ENCODE results near the gene PHLDB3. TPM values are rescaled to one million over a fixed set of nuclear protein-coding genes. Genes with fewer than 3 reads are reported as not detected.
A peak's percentile ranks its signal among the peaks of the same experiment; 100 is the strongest.
"Not testable (repeated sequence)": the region's sequence is repeated elsewhere in the genome, so short reads cannot be mapped to it uniquely, and the experiment has no call there.

Gene PHLDB3
- total RNA-seq, 2 donors from 2014 or later: 7.7 to 13.5 TPM

DNA sequence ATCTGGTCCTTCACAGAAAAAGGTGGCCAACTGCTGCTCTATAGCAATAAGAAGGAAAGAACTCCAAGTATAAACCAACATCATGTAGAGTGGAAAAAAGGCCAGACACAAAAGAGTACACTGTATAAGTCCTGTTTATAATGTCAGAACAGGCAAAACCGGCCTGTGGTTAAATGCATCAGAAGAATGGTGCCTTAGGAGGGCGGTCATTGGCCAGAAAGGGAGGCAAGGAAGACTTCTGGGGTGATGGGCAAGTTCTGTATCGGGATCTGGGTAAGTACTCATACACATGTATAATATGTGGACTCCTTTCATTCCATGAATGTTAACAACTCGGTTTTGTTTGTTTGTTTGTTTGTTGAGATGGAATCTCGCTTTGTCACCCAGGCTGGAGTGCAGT is 18.4 kb upstream of the PHLDB3 start:
- H3K4me3 Mint-ChIP-seq: no peak overlapping the region
- no peak overlapping the region for H3K9ac ChIP-seq (ENCODE audit: extremely low read depth, low read length, poor library complexity, severe bottlenecking)
- TF ChIP-seq, protein P1, sequence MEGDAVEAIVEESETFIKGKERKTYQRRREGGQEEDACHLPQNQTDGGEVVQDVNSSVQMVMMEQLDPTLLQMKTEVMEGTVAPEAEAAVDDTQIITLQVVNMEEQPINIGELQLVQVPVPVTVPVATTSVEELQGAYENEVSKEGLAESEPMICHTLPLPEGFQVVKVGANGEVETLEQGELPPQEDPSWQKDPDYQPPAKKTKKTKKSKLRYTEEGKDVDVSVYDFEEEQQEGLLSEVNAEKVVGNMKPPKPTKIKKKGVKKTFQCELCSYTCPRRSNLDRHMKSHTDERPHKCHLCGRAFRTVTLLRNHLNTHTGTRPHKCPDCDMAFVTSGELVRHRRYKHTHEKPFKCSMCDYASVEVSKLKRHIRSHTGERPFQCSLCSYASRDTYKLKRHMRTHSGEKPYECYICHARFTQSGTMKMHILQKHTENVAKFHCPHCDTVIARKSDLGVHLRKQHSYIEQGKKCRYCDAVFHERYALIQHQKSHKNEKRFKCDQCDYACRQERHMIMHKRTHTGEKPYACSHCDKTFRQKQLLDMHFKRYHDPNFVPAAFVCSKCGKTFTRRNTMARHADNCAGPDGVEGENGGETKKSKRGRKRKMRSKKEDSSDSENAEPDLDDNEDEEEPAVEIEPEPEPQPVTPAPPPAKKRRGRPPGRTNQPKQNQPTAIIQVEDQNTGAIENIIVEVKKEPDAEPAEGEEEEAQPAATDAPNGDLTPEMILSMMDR (conservative IDR thresholded peaks at IDR 0.05): no peak
- H3K27ac ChIP-seq (ENCODE audit: low read depth, low read length): no peak overlapping the region
- H3K27me3 ChIP-seq (ENCODE audit: control insufficient read depth, insufficient read depth, low read length, poor library complexity, severe bottlenecking): no peaks in the 10 kb centered on the region
- H3K9me3 Mint-ChIP-seq: no peaks in the 10 kb centered on the region
- H3K36me3 Mint-ChIP-seq (ENCODE audit: low read depth): peaks cover 4% of the 10 kb centered on the region
- H3K27me3 Mint-ChIP-seq (ENCODE audit: insufficient read depth): peaks cover 23% of the 10 kb centered on the region
- no peak for DNase-seq
- whole genome bisulfite sequencing, 2 experiments (ENCODE audit: insufficient coverage in 1 of 2, insufficient read length in 1 of 2): 92% methylated on average over 5 of the region's 5 CpGs
- no peaks in the 10 kb centered on the region for H3K9me3 ChIP-seq (ENCODE audit: control insufficient read depth, low read length)
- H3K4me1 ChIP-seq (ENCODE audit: control insufficient read depth, insufficient read depth, low read length): no peaks in the 10 kb centered on the region
- no peak overlapping the region for H3K4me3 ChIP-seq (ENCODE audit: low read length)
- H3K4me1 Mint-ChIP-seq: peaks cover 17% of the 10 kb centered on the region
- no peak overlapping the region for H3K27ac Mint-ChIP-seq
- no peaks in the 10 kb centered on the region for H3K36me3 ChIP-seq (ENCODE audit: control insufficient read depth, insufficient read depth, low read length)

DNA sequence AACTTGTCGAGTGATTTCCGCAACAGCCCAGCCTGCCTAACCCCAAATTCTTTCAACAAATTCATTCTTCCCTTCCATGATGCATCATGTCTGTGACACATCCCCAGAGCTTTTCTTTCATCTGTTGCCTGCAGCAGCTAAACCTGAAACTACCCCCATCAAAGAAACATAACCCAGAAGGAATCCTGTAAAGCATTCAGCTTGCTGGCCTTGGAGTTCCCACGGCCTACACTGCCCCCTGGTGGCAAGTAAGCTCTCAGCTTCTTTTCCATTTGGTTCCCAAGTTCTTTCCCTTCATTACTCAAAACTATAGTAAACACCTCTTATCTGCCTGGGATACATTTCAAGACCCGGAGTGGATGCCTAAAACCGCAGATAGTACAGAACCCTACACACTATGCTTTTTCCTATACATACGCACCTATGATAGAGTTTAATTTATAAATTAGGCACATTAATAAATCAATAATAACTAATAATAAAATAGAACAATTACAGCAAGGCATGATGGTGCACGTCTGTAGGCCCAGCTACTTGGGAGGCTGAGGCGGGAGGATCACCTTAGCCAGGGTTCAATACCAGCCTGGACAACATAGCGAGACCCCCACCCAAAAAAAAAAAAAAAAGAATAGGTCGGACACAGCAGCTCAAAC is 15.0 kb upstream of the PHLDB3 start:
- H3K36me3 Mint-ChIP-seq (ENCODE audit: low read depth): peaks cover 4% of the 10 kb centered on the region
- Histone ChIP-seq H3K27ac (ENCODE audit: low read depth, low read length) (no peak overlapping the region), H3K4me3 (ENCODE audit: low read length) (no peak overlapping the region), H3K36me3 (ENCODE audit: control insufficient read depth, insufficient read depth, low read length) (no peaks in the 10 kb centered on the region), H3K27me3 (ENCODE audit: control insufficient read depth, insufficient read depth, low read length, poor library complexity, severe bottlenecking) (no peaks in the 10 kb centered on the region), H3K9me3 (ENCODE audit: control insufficient read depth, low read length) (no peaks in the 10 kb centered on the region), H3K4me1 (ENCODE audit: control insufficient read depth, insufficient read depth, low read length) (no peaks in the 10 kb centered on the region), H3K9ac (ENCODE audit: extremely low read depth, low read length, poor library complexity, severe bottlenecking) (no peak overlapping the region)
- H3K4me1 Mint-ChIP-seq: peaks cover 4% of the 10 kb centered on the region
- H3K27me3 Mint-ChIP-seq (ENCODE audit: insufficient read depth): no peaks in the 10 kb centered on the region
- WGBS, 2 experiments (ENCODE audit: insufficient coverage in 1 of 2, insufficient read length in 1 of 2): 53 to 68% methylated on average over 3 to 9 of the region's 10 CpGs
- no peak overlapping the region for H3K27ac Mint-ChIP-seq
- H3K9me3 Mint-ChIP-seq: no peaks in the 10 kb centered on the region
- H3K4me3 Mint-ChIP-seq: no peak overlapping the region
- peak; percentile 91 for DNase-seq
- TF ChIP-seq, protein P1 (conservative IDR thresholded peaks at IDR 0.05): peak; percentile 98

DNA sequence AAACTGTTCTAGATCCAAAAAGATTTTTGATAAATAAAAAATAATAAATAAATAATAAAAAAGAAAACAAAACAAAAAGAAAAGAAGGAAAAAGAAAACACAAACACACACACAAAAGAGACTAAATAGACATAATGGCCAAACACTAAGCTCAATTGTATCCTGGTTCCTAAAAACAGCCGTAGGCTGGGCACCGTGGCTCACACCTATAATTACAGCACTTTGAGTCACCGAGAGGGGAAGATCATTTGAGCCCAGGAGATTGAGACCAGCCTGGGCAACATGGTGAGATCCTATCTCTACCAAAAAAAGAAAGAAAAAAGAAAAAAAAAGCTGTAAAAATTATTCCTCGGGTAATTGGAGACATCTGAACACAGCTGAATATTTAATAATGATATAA is 13.5 kb upstream of the PHLDB3 start:
- 74 to 83% methylated on average over 1 to 4 of the region's 4 CpGs for WGBS, 2 experiments (ENCODE audit: insufficient coverage in 1 of 2, insufficient read length in 1 of 2)
- Histone ChIP-seq H3K27ac (ENCODE audit: low read depth, low read length) (no peak overlapping the region), H3K36me3 (ENCODE audit: control insufficient read depth, insufficient read depth, low read length) (no peaks in the 10 kb centered on the region), H3K9me3 (ENCODE audit: control insufficient read depth, low read length) (no peaks in the 10 kb centered on the region), H3K9ac (ENCODE audit: extremely low read depth, low read length, poor library complexity, severe bottlenecking) (no peak overlapping the region), H3K4me3 (ENCODE audit: low read length) (no peak overlapping the region), H3K27me3 (ENCODE audit: control insufficient read depth, insufficient read depth, low read length, poor library complexity, severe bottlenecking) (no peaks in the 10 kb centered on the region), H3K4me1 (ENCODE audit: control insufficient read depth, insufficient read depth, low read length) (no peaks in the 10 kb centered on the region)
- H3K27ac Mint-ChIP-seq: no peak overlapping the region
- H3K36me3 Mint-ChIP-seq (ENCODE audit: low read depth): peaks cover 13% of the 10 kb centered on the region
- no peak overlapping the region for H3K4me3 Mint-ChIP-seq
- peaks cover 4% of the 10 kb centered on the region for H3K4me1 Mint-ChIP-seq
- H3K27me3 Mint-ChIP-seq (ENCODE audit: insufficient read depth): no peaks in the 10 kb centered on the region
- TF ChIP-seq, protein P1 (conservative IDR thresholded peaks at IDR 0.05): no peak
- H3K9me3 Mint-ChIP-seq: peaks cover 8% of the 10 kb centered on the region
- no peak for DNase-seq

DNA sequence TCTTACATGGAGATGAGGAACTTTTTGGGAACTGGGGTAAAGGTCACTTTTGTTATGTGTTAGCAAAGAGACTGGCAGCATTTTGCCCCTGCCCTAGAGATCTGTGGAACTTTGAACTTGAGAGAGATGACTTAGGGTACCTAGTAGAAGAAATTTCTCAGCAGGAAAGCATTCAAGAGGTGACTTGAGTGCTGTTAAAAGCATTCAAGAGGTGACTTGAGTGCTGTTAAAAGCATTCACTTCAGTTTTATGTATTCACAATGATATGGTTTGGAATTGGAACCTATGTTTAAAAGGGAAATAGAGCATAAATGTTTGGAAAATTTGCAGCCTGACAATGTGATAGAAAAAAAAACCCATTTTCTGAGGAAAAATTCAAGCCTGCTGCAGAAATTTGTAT is 7.9 kb upstream of the PHLDB3 start:
- not testable (repeated sequence) for H3K4me1 Mint-ChIP-seq; H3K27me3 Mint-ChIP-seq (ENCODE audit: insufficient read depth); H3K9me3 ChIP-seq (ENCODE audit: control insufficient read depth, low read length); DNase-seq; H3K4me1 ChIP-seq (ENCODE audit: control insufficient read depth, insufficient read depth, low read length); H3K4me3 Mint-ChIP-seq; H3K27ac Mint-ChIP-seq; H3K27ac ChIP-seq (ENCODE audit: low read depth, low read length); H3K27me3 ChIP-seq (ENCODE audit: control insufficient read depth, insufficient read depth, low read length, poor library complexity, severe bottlenecking); H3K9ac ChIP-seq (ENCODE audit: extremely low read depth, low read length, poor library complexity, severe bottlenecking); H3K4me3 ChIP-seq (ENCODE audit: low read length)
- Mint-ChIP-seq H3K36me3 (ENCODE audit: low read depth) (peaks cover 47% of the 10 kb centered on the region), H3K9me3 (peaks cover 25% of the 10 kb centered on the region)
- peaks cover 16% of the 10 kb centered on the region for H3K36me3 ChIP-seq (ENCODE audit: control insufficient read depth, insufficient read depth, low read length)

Data from endodermal cell (in vitro differentiated cells).